OCI-LY3 (cell line): ENCODE measurements around the gene PKP4.

Source experiments
- CTCF ChIP-seq: fragments of 200-600, 300-600 bp; sonication (generic); IDR thresholded peaks from 2 replicates; pipeline ENCODE4 v1.5.1; 2014; ENCODE audit warnings: antibody characterized with exemption, low read length, low read depth
- EZH2phosphoT487 ChIP-seq: fragments of 200-600 bp; shearing (Covaris generic); IDR thresholded peaks from 2 replicates; pipeline ENCODE4 v1.6.1; 2018; ENCODE audit warnings: antibody characterized with exemption, mixed run types, low read depth

GRCh38 chr2:158662421-158662820 lies 205.7 kb downstream of the PKP4 start:
- TF ChIP-seq EZH2phosphoT487, result no peak
- TF ChIP-seq CTCF, result no peak
